AG09319 (cell line): ENCODE results near the gene NQO1.
A peak's percentile ranks its signal among the peaks of the same experiment; 100 is the strongest.

Experiments used
- DNase-seq: peaks from one replicate; pipeline ENCODE4 v3.0.0-alpha.2; 2010; ENCODE audit warnings: low read depth; ENCODE audit errors: extremely low read depth
- TF ChIP-seq, protein P1 (sequence below): IDR thresholded peaks from 2 replicates; pipeline ENCODE4 v1.5.1; 2011; ENCODE audit warnings: low read depth, mild to moderate bottlenecking, inconsistent platforms, low read length, moderate library complexity

NQO1 gene

GRCh38 chr16:69699915-69700314 is 26.4 kb downstream of the NQO1 start:
- TF ChIP-seq, protein P1, sequence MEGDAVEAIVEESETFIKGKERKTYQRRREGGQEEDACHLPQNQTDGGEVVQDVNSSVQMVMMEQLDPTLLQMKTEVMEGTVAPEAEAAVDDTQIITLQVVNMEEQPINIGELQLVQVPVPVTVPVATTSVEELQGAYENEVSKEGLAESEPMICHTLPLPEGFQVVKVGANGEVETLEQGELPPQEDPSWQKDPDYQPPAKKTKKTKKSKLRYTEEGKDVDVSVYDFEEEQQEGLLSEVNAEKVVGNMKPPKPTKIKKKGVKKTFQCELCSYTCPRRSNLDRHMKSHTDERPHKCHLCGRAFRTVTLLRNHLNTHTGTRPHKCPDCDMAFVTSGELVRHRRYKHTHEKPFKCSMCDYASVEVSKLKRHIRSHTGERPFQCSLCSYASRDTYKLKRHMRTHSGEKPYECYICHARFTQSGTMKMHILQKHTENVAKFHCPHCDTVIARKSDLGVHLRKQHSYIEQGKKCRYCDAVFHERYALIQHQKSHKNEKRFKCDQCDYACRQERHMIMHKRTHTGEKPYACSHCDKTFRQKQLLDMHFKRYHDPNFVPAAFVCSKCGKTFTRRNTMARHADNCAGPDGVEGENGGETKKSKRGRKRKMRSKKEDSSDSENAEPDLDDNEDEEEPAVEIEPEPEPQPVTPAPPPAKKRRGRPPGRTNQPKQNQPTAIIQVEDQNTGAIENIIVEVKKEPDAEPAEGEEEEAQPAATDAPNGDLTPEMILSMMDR: no peak
- no peak for DNase-seq

- no peak for DNase-seq
- TF ChIP-seq, protein P1: no peak
Observed at GRCh38 chr16:69698404-69698803, 28.0 kb downstream of the NQO1 start.

- TF ChIP-seq, protein P1: no peak
- no peak for DNase-seq
Observed at GRCh38 chr16:69693916-69694315, 32.4 kb downstream of the NQO1 start.

GRCh38 chr16:69691980-69692911 is 34.1 kb downstream of the NQO1 start:
- no peak for DNase-seq
- TF ChIP-seq, protein P1: no peak

DNA sequence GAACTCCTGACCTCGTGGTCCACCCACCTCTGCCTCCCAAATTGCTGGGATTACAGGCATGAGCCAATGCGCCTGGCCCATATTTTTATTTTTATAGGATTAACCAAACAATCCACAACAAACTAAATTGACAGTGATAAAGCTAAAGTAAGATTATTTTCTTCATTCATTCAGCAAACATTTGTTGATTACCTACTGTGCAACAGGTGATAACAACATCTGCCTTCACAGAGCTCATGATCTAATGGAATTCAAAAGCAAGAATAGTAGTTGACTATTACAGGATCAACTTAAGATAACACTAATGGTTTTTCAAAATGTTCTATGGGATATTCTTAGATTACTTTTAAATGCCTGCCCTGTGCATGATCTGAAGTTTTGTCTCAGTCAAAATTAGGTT is 37.8 kb downstream of the NQO1 start:
- TF ChIP-seq, protein P1: no peak
- DNase-seq: no peak

GRCh38 chr16:69680358-69680757 is 46.0 kb downstream of the NQO1 start:
- TF ChIP-seq, protein P1: no peak
- DNase-seq: no peak

DNA sequence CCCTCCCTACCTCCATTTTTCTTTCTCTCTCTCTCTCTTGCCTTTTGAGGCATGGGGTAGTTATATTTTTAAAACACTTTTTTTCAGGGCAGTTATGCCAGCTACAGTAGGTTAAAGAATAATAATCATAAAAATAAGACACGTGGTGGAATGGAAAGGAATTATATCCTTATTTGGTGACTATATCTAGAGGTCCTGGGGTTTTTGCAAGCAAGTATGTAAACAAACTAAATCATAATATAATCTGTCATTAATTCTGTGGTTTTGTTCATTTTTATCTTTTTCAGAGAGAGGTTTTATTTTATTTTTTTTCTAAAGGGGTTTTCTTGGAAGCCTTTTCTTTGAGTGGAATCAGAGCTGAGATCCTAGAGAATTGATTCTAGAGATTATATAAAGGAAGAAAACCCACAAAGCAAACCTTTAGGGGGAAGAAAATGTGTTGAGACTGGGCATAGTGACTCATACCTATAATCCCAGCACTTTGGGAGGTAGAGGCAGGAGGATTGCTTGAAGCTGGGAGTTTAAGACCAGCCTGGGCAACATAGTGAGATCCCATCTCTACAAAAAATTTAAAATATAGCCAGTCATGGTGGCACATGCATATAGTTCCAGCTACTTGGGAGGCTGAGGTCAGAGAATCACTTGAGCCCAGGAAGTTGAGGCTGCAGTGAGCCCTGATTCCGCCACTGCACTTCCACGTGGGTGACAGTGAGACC is 53.2 kb downstream of the NQO1 start:
- TF ChIP-seq, protein P1: no peak
- DNase-seq: peak; percentile 15
